ENCODE measurements around the gene COL13A1. TPM values are rescaled to one million over a fixed set of nuclear protein-coding genes. Genes with fewer than 3 reads are reported as not detected.

The COL13A1 gene
- total RNA-seq, 1 donor from 2014 or later = 2.5 TPM

- Histone ChIP-seq H3K9me3 (replicated peaks) (peaks cover 14% of the 10 kb centered on the region), H3K27me3 (ENCODE audit: low read depth) (peaks cover 60% of the 10 kb centered on the region), H3K4me3 (no peak overlapping the region), H3K36me3 (no peaks in the 10 kb centered on the region), H3K4me1 (no peaks in the 10 kb centered on the region), H3K27ac (replicated peaks) (no peak overlapping the region)
- intact Hi-C loops (cut with micrococcal nuclease) = no loop called here
- no peak for DNase-seq
- no peak for TF ChIP-seq CTCF (IDR thresholded peaks at IDR 0.05; ENCODE audit: borderline replicate concordance)
These were observed 171.3 kb downstream of the COL13A1 start for GRCh38 chr10:69972981-69973397.

GRCh38 chr10:69973678-69974077 is 172.0 kb downstream of the COL13A1 start:
- Histone ChIP-seq H3K27ac (replicated peaks) (no peak overlapping the region), H3K4me3 (no peak overlapping the region), H3K36me3 (no peaks in the 10 kb centered on the region), H3K27me3 (ENCODE audit: low read depth) (peaks cover 57% of the 10 kb centered on the region), H3K9me3 (replicated peaks) (peaks cover 21% of the 10 kb centered on the region), H3K4me1 (no peaks in the 10 kb centered on the region)
- no peak for DNase-seq
- intact Hi-C loops (cut with micrococcal nuclease) = no loop called here
- TF ChIP-seq CTCF (IDR thresholded peaks at IDR 0.05; ENCODE audit: borderline replicate concordance) = no peak

- H3K36me3 ChIP-seq = no peaks in the 10 kb centered on the region
- no peak for DNase-seq
- no peak for TF ChIP-seq CTCF (IDR thresholded peaks at IDR 0.05; ENCODE audit: borderline replicate concordance)
- H3K27me3 ChIP-seq (ENCODE audit: low read depth) = peaks cover 57% of the 10 kb centered on the region
- H3K4me3 ChIP-seq = no peak overlapping the region
- no peaks in the 10 kb centered on the region for H3K4me1 ChIP-seq
- intact Hi-C loops (cut with micrococcal nuclease) = no loop called here
- no peak overlapping the region for H3K27ac ChIP-seq (replicated peaks)
- peaks cover 28% of the 10 kb centered on the region for H3K9me3 ChIP-seq (replicated peaks)
These were observed 172.9 kb downstream of the COL13A1 start for GRCh38 chr10:69974551-69975155.

GRCh38 chr10:69976795-69977546 is 175.3 kb downstream of the COL13A1 start:
- DNase-seq = no peak
- H3K9me3 ChIP-seq (replicated peaks) = peaks cover 51% of the 10 kb centered on the region
- H3K4me1 ChIP-seq = no peaks in the 10 kb centered on the region
- intact Hi-C loops (cut with micrococcal nuclease) = no loop called here
- peaks cover 57% of the 10 kb centered on the region for H3K27me3 ChIP-seq (ENCODE audit: low read depth)
- no peaks in the 10 kb centered on the region for H3K36me3 ChIP-seq
- no peak overlapping the region for H3K4me3 ChIP-seq
- no peak overlapping the region for H3K27ac ChIP-seq (replicated peaks)
- no peak for TF ChIP-seq CTCF (IDR thresholded peaks at IDR 0.05; ENCODE audit: borderline replicate concordance)

GRCh38 chr10:69979174-69979573 is 177.5 kb downstream of the COL13A1 start:
- no peaks in the 10 kb centered on the region for H3K36me3 ChIP-seq
- TF ChIP-seq CTCF (IDR thresholded peaks at IDR 0.05; ENCODE audit: borderline replicate concordance) = no peak
- H3K27me3 ChIP-seq (ENCODE audit: low read depth) = peaks cover 68% of the 10 kb centered on the region
- no peaks in the 10 kb centered on the region for H3K4me1 ChIP-seq
- DNase-seq = no peak
- no peak overlapping the region for H3K27ac ChIP-seq (replicated peaks)
- intact Hi-C loops (cut with micrococcal nuclease) = no loop called here
- no peak overlapping the region for H3K4me3 ChIP-seq
- H3K9me3 ChIP-seq (replicated peaks) = peaks cover 58% of the 10 kb centered on the region
